ENCODE measurements around the gene CYB5B.

The CYB5B gene

DNA sequence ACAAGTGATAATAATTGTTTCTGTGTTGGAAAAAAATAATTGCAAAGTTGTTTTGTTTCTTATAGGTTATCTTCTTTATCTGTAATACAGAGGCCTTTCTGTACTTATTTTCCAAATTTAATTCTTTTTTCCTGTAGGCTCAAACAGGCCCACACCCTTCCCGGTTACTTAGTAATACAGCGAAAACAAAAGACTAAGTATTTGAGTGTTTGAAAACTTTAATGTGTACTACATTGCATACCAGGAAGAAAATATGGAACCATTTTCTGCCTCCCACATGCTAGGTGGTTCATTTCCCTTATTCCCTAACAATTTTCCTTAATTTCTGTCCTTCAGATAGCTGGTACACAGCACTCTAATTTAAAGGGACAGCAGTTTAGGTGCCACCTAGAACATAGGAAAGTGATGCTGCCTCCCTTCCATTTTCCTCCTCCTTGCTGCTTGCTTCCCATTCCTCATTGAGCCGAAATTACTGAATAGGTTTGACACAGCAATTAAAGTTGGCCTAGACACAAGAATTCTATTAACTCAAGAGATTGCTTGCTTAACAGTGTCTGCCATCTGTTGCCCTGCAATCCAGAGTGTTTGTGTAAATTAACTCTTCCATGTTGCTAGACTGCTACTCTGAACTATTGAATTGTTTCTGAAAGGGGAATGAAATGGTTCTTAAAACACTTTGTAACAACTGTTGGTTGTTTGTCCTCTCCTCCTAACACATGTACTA lies 24.2 kb downstream of the CYB5B start:
- no peak for DNase-seq

DNA sequence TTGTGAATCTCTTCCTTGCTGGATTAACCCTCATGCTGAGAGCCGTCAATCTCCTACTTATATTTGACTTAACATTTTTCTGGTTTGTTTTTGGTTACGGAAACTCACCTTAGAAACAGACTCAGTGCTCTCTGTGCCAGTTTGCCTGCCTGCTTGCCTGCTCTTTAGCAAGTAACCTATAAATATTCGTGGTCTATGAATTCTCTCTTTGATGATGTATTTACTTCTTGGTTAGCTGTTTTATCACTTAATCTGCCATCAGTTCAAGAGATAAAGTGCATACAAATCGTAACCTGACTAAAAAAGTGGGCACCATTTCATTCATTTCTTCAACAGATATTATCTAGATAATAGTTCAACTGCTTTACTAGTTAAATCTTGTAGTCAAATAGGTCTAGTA lies 26.7 kb downstream of the CYB5B start:
- no peak for DNase-seq

DNA sequence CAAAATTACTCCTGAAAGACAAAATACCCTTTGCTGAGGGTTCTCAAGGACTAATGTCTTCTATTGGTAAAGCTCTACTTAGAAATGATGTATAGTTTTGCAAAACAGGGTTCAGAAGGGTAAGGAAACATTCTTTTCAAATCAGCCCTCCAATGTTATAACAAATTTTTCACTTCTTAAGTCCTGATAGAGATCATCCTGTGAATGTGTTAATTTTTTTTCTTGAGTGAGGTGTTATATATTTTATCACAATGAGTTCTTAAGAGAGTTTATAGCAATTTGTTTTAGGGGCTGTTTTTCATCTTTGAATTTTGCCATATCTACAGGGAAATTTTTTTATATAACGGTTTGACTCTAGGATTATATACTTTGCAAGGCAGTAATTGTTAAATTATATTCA lies 29.5 kb downstream of the CYB5B start:
- no peak for DNase-seq

DNA sequence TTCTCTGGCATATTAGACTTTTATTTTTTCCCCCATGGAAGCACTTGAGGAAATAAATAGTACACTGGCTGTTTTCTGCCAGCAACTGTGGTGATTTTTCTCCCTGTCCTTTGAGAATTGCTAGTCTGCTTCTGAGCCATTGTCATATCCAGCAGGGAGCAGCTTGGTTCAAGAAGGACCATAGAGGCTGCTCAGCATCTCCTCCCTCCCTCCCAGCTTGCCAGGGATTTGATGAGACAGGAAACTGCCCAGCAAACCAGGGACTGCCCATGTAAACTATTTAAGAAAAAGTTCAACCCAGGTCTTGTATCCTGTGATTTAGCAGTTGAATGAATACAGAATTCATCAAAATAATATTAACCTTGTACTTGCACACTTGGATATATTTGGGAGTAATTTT lies 39.5 kb downstream of the CYB5B start:
- DNase-seq: no peak

DNA sequence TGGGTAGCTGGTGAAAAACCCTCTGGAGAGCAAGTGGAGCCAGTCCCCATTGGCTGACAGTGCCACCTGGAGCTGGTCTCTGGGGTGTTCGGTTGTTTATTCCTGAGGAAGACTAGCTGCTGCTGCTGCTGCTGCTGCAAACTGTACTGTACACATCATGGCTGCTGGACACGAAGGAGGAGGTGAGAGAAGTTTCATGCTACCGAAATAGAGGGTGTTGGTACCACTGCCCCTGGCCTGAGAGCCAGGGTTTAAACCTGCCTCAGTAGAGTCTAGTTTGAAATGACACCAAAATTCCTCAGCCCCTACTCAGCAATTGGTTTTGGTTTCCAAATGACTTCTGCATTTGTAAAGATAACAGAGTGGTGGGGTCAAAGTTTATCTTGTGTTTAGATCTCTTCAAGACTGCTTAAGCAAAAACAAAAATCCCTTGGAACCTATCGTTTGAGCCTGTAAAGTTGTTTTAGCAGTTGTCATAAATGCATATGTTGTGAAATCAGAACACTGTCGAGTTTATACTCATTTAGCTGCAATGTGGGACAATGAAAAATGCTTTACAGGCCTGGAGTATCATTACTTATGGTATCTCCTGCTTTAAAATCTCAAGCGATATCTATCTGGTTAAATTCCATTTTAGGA lies 40.8 kb downstream of the CYB5B start:
- no peak for DNase-seq

DNA sequence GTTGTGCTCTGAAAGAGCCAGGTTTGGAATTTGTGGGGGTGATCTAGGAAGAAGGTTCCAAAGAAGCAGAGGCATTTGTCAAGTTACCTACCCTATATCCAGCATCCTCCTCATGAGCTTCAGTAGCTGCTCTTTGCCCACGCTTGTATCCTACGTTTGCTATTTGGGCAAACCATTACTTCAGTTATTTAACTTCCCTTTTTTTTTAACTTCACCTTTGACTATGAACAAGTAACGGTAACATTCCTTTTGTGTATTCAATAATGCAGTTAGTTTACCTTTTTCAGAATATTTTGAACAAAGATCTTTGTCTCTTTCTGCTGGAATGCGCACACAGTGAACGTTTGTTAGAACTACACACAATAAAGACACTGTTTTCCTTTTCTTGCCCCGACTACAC lies 41.5 kb downstream of the CYB5B start:
- DNase-seq: no peak

DNA sequence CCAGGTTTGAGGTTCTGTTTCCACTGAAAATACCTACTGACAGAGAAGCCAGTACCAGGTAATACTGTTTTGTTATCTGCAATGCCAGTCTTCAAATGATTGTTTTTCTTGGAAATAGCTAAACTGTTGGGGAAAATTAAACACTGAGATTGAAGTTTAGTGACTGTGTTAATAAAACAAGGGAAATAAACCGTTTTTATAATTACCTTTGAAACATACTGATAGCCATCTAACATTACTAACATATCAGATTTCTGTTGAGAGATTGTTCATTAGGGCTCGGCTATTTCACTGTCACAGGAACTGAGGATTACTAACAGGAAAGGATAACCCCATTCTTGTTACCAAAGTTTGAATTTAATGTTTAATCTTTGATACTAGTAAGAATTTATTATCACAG lies 42.1 kb downstream of the CYB5B start:
- no peak for DNase-seq

DNA sequence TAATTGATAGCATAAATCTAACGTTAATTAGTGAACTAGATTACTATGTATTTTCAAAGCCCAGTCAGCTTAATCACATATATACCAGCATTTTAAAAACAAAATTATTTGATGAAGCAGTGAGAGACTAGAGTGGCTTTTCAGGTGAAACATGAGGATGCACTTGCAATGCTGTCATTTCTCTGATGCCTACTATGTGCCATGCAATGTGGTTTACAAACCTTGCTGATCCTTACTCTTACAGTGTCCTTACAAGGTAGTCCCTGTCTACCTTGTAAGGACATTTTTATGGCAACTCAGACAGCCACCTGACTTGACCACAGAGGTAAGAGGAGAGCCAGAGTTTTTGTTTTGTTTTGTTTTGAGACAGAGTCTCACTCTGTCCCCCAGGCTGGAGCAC lies 42.7 kb downstream of the CYB5B start:
- DNase-seq: no peak

DNA sequence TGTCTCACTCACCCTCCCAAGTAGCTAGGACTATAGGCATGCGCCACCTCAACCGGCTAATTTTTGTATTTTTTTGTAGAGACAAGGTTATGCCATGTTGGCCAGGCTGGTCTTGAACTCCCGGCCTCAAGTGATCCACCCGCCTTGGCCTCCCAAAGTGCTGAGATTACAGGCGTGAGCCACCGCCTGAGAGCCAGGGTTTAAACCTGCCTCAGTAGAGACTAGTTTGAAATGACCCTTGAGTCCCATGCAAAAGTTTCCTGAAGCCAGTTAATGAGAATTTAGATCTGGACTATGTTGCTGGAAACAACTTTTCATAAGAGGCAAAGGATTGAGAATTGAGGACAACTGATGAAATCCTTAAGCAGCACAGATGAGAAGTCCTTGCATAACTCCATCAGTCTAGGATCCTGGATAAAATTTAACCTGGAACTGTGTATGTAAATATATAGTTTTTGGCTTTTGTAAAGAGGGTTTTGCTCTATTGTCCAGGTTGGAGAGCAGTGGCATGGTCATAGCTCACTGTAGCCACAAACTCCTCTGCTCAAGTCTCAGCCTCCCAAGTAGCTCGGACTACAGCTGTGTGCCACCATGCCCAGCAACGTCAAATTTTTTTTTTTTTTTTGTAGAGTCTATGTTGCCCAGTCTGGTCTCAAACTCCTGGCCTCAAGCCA lies 43.2 kb downstream of the CYB5B start:
- DNase-seq: no peak

DNA sequence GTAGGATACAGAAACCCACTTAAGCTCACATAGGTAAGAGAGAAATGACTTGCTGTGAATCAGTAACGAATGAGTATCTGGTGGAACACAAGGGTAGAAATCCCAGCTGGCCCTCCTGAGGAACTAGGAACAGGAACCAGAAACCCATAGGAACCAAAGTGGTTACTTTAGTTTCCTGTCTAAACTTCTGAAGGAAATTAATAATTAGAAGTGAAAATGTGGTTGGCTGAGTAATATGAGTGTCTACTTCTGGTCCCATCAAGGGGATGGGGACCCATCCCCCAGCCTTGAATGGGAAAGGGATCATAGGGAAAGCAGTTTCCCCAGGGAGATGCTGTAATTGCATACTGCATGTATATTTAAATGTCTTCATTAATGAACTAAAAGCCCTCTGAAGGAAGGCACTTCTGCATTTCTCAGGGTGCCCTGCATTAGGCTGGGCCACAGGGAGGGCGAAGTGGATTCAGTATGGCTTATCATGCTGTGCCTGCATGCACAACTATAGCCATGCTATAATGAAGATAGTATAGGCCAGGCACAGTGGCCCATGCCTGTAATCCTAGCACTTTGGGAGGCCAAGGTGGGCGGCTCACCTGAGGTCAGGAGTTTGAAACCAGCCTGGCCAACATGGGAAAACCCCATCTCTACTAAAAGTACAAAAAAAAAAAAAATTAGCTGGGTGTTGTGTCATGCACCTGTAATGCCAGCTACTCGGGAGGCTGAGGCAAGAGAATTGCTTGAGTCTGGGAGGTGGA lies 45.6 kb downstream of the CYB5B start:
- peak; percentile 42 to 48 for DNase-seq

DNA sequence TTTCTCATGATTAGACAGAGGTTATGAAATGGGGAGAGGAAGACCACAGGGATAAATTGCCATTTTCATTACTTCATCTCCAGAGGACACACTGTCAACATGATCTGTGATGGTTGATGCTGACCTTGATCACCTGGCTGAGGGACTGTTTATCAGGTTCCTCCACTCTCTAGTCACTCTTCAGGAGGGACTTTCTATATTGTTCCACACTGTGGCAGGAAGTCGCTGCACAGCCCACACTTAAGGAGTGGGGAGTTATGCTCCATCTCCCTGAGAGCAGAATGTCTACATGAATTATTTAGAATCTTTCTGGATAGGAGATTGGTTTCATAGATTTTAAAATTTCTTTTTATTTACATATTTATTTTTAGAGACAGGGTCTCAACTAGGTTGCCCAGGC lies 46.7 kb downstream of the CYB5B start:
- DNase-seq: no peak

DNA sequence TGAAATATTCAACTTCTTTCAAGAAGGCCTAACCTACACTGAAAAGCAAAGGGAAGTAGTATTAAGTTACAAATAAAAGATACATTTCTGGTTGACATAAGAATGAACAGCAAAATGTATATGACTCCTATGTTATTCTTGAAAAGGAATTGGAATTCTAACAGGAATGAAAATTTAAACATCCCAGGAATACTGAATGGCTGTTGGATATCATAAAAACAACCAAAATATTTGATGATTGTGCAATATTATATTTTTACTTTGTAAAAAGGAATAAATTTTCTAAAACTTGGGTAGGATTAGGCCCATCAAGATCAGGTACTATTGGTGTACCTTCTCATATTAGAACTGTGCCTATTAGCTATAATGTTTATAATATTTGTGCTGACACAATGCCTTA lies 50.0 kb downstream of the CYB5B start:
- DNase-seq: no peak

DNA sequence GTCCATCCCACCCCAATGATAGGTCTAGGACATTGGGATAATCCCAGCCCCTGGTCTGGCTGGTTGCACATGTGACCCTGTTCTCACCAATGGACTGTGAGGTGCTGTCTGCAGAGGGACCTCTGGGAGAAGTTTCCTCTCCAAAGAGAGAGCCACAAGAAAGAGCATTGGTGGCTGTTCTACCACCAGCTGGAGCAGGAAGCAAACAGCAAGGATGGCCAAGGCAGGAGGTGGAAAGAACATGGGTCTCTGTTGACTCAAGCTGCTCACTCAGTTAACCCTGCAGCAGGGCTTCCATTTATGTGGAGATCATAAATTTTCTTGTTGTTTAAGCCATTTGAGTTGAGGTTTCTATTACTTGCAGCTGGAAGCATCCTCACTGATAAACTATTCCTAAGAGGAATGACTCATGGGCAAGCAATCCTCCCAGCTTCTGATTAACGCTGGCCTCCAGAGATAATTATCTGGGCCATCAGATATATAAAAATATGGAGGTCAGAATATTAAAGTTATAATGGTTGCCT lies 52.6 kb downstream of the CYB5B start:
- no peak for DNase-seq

DNA sequence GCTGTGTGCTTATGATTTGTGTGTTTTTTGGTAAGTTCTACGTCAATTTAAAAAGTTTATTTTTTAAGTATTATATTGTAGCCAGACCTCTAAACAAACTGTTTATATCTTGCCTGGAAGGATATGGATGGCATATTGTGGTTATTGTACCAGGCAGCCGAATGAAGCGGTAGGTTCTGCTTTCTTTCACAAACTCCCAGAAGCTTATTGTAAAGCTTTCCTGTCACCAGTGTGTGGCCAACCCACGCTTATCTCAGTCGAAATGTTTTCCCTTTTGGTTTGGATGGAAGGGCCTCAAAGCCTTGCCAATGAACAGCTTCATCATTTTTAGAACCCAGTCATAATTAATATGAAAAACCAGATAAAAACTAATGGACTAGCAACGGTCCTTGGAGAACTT lies 53.1 kb downstream of the CYB5B start:
- DNase-seq: peak; percentile 69 to 75

DNA sequence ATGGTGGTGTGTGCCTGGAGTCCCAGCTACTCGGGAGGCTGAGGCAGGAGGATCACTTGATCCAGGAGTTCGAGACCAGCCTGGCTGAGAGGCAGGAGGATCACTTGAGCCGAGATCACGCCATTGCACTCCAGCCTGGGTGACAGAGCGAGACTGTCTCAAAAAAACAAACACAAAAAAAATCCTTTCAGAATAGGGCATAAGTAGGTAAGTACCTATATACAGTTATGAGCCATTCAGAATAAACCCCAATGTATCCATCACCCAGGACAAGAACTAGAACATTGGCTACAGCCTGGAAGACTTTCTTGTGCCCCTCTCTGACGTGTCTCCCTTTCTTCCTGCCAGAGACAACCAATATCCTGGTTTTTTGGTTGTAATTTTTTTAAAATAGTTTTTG lies 54.3 kb downstream of the CYB5B start:
- DNase-seq: no peak

DNA sequence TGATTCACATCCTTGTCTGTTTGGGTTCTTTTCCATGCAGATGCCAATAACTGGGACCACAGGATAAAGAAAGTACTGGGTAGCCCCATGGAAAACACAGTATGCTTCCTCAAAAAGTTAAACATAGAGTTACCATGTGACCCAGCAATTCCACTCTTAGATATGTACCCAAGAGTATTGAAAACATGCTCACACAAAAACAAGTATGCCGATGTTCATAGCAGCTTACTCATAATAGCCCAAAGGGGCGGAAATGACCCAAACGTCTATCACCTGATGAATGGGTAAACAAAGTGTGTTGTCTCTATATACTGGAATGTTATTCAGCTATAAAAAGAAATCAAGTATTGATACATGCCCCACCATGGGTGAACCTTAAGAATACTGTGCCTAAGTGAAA lies 55.4 kb downstream of the CYB5B start:
- DNase-seq: no peak

DNA sequence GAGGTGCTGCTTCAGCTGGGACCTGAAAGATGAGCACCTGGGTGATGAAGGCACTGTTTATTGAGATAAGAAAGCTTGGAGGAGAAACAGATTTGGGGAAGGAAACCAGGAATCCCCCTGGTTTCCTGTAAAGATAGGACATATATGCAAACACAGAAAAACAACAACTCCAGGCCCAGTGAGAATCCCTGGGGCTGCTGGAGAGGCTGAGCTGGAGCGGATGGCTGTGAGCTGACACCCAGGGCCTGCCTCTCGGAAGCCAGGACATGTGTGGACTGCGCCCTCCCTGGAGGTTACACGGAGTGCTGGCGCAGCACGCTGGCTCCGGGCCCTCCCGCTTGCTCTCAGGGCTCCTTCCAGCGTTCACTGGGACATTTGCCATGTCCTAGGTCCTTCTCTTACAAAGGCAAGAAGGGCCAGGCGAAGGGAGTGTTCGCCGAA lies 57.5 kb downstream of the CYB5B start:
- no peak for DNase-seq

DNA sequence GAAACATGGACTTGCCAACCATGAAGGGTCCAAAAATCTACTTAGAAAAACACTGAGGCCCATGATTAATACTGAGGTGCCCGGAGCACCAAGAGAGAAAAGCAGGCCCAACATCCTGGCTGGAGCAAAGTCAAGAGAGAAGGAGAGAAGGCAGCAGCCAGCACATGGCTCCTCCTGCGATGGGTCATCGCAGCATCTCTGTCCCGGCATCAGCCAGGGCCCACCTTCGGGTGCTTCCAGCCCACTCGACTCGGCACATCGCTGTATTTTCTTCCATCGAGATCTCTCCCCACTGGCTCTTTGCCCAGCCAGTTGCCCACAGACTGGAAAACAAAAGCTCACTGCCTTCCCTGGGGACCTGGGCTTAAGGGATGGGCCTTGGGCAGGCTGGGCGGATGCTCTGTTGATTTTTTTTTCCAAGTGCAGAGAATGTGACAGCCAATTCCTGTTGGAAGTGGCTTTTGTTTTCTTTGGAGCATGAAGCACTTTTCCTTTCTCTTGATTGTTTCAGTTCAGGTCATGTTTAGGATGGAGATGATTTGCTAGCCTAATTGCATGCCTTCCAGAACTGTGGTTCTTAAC lies 58.1 kb downstream of the CYB5B start:
- no peak for DNase-seq

DNA sequence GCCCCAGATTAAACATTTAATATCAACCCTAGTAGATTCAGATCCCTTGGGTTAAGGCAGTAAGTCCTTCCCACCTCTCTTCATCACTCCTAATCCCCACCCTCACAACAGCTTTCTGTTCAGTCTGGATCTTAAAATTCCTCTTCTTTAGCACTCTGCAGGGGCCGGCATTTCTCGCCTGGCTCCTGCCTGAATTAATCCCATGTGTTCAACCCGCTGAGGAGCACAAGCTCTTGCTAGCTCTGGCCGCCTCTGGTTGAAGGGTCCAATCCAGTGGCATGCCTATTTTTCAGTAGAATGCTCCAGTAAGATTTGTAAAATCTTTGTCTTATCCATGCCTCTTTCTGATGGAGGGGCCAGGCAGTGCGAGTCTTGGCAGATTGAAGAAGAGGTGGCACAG lies 59.2 kb downstream of the CYB5B start:
- DNase-seq: no peak

DNA sequence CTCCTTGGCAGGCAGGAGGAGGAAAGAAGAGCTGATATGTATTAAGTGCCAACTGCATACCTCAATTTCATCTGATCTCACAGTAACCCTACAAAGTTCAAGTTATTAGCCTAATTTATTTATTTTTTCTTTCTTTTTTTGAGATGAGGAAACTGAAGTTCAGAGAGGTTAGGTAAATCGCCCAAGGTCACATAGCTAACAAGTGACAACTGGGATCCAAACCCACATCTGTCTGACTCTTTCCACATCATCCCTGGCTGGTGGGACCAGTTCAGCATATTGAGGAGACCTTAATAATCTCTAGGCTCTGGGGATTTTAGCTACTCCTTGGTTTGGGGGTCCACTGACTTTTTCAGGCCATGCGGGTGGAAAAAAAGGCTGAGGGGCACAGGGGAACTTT lies 60.9 kb downstream of the CYB5B start:
- no peak for DNase-seq

DNA sequence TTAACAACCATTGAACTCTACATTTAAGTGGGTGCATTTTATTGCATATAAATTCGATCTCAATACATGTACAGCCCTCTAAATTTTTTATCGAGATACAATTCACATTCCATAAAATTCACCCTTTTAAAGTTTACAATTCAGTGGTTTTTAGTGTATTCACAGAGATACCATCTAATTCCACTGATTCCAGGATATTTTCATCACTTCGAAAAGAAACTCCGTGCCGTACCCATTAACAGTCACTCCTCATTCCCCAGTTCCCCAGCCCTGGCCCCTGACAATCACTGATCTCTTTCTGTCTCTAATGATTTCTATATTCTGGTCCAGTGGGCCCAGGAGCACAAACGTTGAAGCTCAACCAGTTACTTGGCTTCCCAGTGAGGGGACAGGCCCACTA lies 61.4 kb downstream of the CYB5B start:
- DNase-seq: no peak

DNA sequence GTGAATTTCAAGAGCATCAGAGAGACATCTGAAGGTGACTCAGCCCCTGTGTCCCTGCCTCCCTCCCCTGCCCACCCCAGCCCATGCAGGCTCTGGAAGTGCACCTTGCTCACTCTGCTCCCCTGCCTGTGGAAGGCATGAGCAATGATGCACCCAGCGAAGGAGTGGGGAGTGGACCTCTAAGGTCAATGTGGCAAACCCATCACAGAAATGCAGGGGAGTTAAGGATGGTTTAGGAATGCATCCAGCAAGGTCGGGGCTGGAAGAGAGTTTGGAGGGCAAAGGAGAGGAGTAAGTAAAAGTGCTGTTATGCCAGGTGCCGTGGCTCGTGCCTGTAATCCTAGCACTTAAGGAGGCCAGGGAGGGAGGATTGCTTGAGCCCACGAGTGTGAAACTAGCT lies 61.9 kb downstream of the CYB5B start:
- DNase-seq: no peak

DNA sequence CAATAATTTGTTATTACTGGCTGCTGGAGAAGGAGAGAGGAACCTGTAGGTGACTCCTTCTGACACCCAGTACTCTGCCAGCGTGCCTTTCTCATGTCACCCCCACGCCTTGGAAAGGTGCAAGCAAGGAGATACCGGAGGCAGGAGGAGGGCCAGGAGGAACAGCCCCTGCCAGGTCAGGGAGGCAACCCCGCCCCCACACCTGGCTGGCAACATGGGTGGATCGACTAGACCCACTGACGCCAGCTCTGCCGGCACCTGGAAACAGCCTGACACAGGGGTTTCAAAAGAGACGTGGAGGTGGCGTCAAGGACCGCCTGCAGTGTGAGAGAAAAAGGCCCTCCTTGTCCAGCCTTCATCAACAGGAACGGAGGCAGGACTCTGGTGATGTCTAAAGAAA lies 62.3 kb downstream of the CYB5B start:
- DNase-seq: no peak
